ENCODE measurements around the gene BAHCC1.
"Not testable (repeated sequence)": the region's sequence is repeated elsewhere in the genome, so short reads cannot be mapped to it uniquely, and the experiment has no call there.

Gene BAHCC1

GRCh38 chr17:81349397-81350319, 45.6 kb upstream of the BAHCC1 start:
- H3K27me3 ChIP-seq (replicated peaks; ENCODE audit: insufficient read depth, low read length): peaks cover 77% of the 10 kb centered on the region
- no peak overlapping the region for H3K4me3 ChIP-seq (ENCODE audit: low read length)
- H3K4me1 ChIP-seq (ENCODE audit: low read length): peaks cover 3% of the 10 kb centered on the region; the same call in 1 of the 2 replicates
- H3K36me3 ChIP-seq (replicated peaks; ENCODE audit: insufficient read depth, low read length): no peaks in the 10 kb centered on the region
- no peak overlapping the region for H3K9ac ChIP-seq (ENCODE audit: low read length)
- no peak overlapping the region for H2AFZ ChIP-seq (ENCODE audit: low read length)
- no peak for DNase-seq
- H3K4me2 ChIP-seq (ENCODE audit: low read depth, low read length): no peak overlapping the region
- no peak overlapping the region for H3K27ac ChIP-seq (ENCODE audit: low read length)
- no peaks in the 10 kb centered on the region for H3F3A ChIP-seq (ENCODE audit: insufficient read depth, low read length)
- H3K9me3 ChIP-seq (replicated peaks; ENCODE audit: insufficient read depth, low read length): no peaks in the 10 kb centered on the region
- TF ChIP-seq EZH2 (optimal IDR thresholded peaks at IDR 0.05; ENCODE audit: low read depth, low read length) (no peak), CTCF (IDR thresholded peaks at IDR 0.05; ENCODE audit: low read length) (no peak), EZH2phosphoT487 (IDR thresholded peaks at IDR 0.05; ENCODE audit: low read length) (no peak)
- H3K9me2 ChIP-seq (replicated peaks; ENCODE audit: insufficient read depth, low read length): no peaks in the 10 kb centered on the region
- H3K79me2 ChIP-seq (ENCODE audit: low read length): no peaks in the 10 kb centered on the region
- H4K20me1 ChIP-seq (ENCODE audit: insufficient read depth, low read length): no peaks in the 10 kb centered on the region

GRCh38 chr17:81350320-81350890, 44.9 kb upstream of the BAHCC1 start:
- Histone ChIP-seq H3K4me3 (ENCODE audit: low read length) (no peak overlapping the region), H2AFZ (ENCODE audit: low read length) (no peak overlapping the region), H3K79me2 (ENCODE audit: low read length) (no peaks in the 10 kb centered on the region), H3K9me2 (replicated peaks; ENCODE audit: insufficient read depth, low read length) (no peaks in the 10 kb centered on the region), H3K9ac (ENCODE audit: low read length) (no peak overlapping the region), H3F3A (ENCODE audit: insufficient read depth, low read length) (no peaks in the 10 kb centered on the region), H3K9me3 (replicated peaks; ENCODE audit: insufficient read depth, low read length) (no peaks in the 10 kb centered on the region), H4K20me1 (ENCODE audit: insufficient read depth, low read length) (no peaks in the 10 kb centered on the region), H3K27ac (ENCODE audit: low read length) (no peak overlapping the region), H3K36me3 (replicated peaks; ENCODE audit: insufficient read depth, low read length) (no peaks in the 10 kb centered on the region), H3K4me1 (ENCODE audit: low read length) (no peaks in the 10 kb centered on the region), H3K4me2 (ENCODE audit: low read depth, low read length) (no peak overlapping the region), H3K27me3 (replicated peaks; ENCODE audit: insufficient read depth, low read length) (peaks cover 77% of the 10 kb centered on the region)
- no peak for TF ChIP-seq CTCF (IDR thresholded peaks at IDR 0.05; ENCODE audit: low read length)
- no peak for TF ChIP-seq EZH2 (optimal IDR thresholded peaks at IDR 0.05; ENCODE audit: low read depth, low read length)
- TF ChIP-seq EZH2phosphoT487 (IDR thresholded peaks at IDR 0.05; ENCODE audit: low read length): no peak
- no peak for DNase-seq

GRCh38 chr17:81351329-81352052, 43.8 kb upstream of the BAHCC1 start:
- not testable (repeated sequence) for H3K27ac ChIP-seq (ENCODE audit: low read length); H3K4me1 ChIP-seq (ENCODE audit: low read length)
- peaks cover 86% of the 10 kb centered on the region for H3K27me3 ChIP-seq (replicated peaks; ENCODE audit: insufficient read depth, low read length)

GRCh38 chr17:81352056-81352455, 43.2 kb upstream of the BAHCC1 start:
- H3K4me1 ChIP-seq (ENCODE audit: low read length); H3K9me2 ChIP-seq (replicated peaks; ENCODE audit: insufficient read depth, low read length); H3K36me3 ChIP-seq (replicated peaks; ENCODE audit: insufficient read depth, low read length); H3K27ac ChIP-seq (ENCODE audit: low read length); H4K20me1 ChIP-seq (ENCODE audit: insufficient read depth, low read length); H2AFZ ChIP-seq (ENCODE audit: low read length); H3K4me2 ChIP-seq (ENCODE audit: low read depth, low read length); H3K79me2 ChIP-seq (ENCODE audit: low read length); H3K9me3 ChIP-seq (replicated peaks; ENCODE audit: insufficient read depth, low read length); H3K4me3 ChIP-seq (ENCODE audit: low read length); H3F3A ChIP-seq (ENCODE audit: insufficient read depth, low read length); H3K9ac ChIP-seq (ENCODE audit: low read length); DNase-seq: not testable (repeated sequence)
- peaks cover 82% of the 10 kb centered on the region for H3K27me3 ChIP-seq (replicated peaks; ENCODE audit: insufficient read depth, low read length)

More at GRCh38 chr17:81351329-81352052, 43.8 kb upstream of the BAHCC1 start:
- not testable (repeated sequence) for H4K20me1 ChIP-seq (ENCODE audit: insufficient read depth, low read length); H3F3A ChIP-seq (ENCODE audit: insufficient read depth, low read length); DNase-seq; H3K9ac ChIP-seq (ENCODE audit: low read length); H3K9me3 ChIP-seq (replicated peaks; ENCODE audit: insufficient read depth, low read length); H2AFZ ChIP-seq (ENCODE audit: low read length); H3K79me2 ChIP-seq (ENCODE audit: low read length); H3K4me3 ChIP-seq (ENCODE audit: low read length); H3K36me3 ChIP-seq (replicated peaks; ENCODE audit: insufficient read depth, low read length); H3K9me2 ChIP-seq (replicated peaks; ENCODE audit: insufficient read depth, low read length); H3K4me2 ChIP-seq (ENCODE audit: low read depth, low read length)
